Measurements from ENCODE around the gene AGPS. TPM values are rescaled to one million over a fixed set of nuclear protein-coding genes. Genes with fewer than 3 reads are reported as not detected.

Gene AGPS
- total RNA-seq, 1 experiment from 2014 or later = 107 TPM

DNA sequence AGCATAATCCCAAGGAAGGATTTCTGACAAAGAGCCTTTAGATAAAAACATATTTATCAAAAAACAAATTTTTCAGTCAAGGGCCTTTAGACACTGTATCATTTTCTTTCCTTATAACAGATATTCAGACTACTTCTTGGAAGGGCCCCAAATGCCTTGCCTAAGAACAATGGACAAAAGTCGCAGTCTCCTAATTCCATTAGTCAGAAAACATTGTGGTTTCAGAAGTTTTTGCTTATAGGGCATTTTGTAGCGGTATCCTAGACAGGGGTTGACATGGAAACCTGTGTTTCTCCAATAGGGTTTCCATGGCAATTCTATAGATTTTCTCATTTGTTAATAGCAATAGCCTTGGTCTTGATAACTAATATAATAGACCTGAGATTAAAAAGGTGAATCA is 36.7 kb upstream of the AGPS start:
- Histone ChIP-seq H2AFZ (no peak overlapping the region), H3K4me1 (replicated peaks; ENCODE audit: insufficient read depth) (no peaks in the 10 kb centered on the region), H3K9me2 (ENCODE audit: insufficient read depth) (no peaks in the 10 kb centered on the region), H3K4me2 (no peak overlapping the region), H3K9me3 (ENCODE audit: insufficient read depth, low read depth) (no peaks in the 10 kb centered on the region), H3K79me2 (ENCODE audit: low read depth) (no peaks in the 10 kb centered on the region), H3K27me3 (ENCODE audit: insufficient read depth, low read depth) (no peaks in the 10 kb centered on the region), H4K20me1 (ENCODE audit: insufficient read depth) (no peaks in the 10 kb centered on the region), H3K36me3 (ENCODE audit: low read depth) (no peaks in the 10 kb centered on the region), H3K4me3 (no peak overlapping the region), H3K27ac (no peak overlapping the region), H3F3A (ENCODE audit: insufficient read depth, low read depth) (peaks cover 12% of the 10 kb centered on the region; the same call in 1 of the 2 replicates)
- no TSS peak for BruUV-seq (replicated peaks)
- no peak for DNase-seq
- POLR2A ChIA-PET (ENCODE audit: unreplicated experiment) = interaction anchor here (0.6 kb wide), 1 partner anchor 160 kb away, joined by 3 read pairs; no protein-coding TSS in a partner anchor
- intact Hi-C loops (cut with micrococcal nuclease; ENCODE audit: unreplicated experiment) = no loop called here
- CTCF ChIA-PET = interaction anchor here (0.6 kb wide), 1 partner anchor 27 kb away, joined by 4 read pairs; no protein-coding TSS in a partner anchor
- no peak for TF ChIP-seq EZH2 (IDR thresholded peaks at IDR 0.05; ENCODE audit: low read depth)
- TF ChIP-seq, protein P1, sequence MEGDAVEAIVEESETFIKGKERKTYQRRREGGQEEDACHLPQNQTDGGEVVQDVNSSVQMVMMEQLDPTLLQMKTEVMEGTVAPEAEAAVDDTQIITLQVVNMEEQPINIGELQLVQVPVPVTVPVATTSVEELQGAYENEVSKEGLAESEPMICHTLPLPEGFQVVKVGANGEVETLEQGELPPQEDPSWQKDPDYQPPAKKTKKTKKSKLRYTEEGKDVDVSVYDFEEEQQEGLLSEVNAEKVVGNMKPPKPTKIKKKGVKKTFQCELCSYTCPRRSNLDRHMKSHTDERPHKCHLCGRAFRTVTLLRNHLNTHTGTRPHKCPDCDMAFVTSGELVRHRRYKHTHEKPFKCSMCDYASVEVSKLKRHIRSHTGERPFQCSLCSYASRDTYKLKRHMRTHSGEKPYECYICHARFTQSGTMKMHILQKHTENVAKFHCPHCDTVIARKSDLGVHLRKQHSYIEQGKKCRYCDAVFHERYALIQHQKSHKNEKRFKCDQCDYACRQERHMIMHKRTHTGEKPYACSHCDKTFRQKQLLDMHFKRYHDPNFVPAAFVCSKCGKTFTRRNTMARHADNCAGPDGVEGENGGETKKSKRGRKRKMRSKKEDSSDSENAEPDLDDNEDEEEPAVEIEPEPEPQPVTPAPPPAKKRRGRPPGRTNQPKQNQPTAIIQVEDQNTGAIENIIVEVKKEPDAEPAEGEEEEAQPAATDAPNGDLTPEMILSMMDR (conservative IDR thresholded peaks at IDR 0.05) = no peak

DNA sequence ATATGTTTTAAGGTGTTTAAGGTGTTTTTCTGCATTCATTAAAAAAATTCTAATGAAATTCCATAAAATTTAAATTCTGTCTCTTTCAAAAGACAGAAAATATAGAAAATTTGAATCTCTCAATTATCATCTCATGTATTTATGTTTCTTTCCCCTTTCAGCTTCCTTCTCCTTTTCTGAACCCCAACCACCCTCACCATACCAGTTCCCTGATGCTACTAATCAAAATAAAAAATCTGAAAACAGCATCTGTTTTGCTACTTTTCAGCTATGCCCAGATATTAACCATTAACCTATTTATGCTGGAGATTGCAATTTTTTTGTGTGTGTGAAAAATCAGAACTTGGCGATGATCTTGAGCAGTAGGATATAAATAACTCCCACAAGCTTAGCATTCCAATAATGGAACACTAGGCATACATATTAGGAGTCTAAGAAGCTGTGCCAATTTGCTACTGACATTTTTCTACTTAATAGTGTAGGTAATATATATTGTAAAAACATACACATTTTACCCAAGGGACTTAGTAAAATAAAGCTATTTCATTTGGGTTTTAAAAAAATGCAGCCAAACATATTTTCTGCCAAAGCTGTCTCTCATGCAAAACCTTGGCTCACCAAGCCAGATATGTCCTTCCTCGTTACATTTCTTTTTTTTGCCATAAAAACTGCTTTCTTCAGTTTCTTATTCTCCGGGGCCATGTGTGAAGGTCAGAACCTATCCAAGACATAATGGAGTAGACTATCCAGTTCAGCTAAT is 32.6 kb upstream of the AGPS start:
- intact Hi-C loops (cut with micrococcal nuclease; ENCODE audit: unreplicated experiment) = no loop called here

DNA sequence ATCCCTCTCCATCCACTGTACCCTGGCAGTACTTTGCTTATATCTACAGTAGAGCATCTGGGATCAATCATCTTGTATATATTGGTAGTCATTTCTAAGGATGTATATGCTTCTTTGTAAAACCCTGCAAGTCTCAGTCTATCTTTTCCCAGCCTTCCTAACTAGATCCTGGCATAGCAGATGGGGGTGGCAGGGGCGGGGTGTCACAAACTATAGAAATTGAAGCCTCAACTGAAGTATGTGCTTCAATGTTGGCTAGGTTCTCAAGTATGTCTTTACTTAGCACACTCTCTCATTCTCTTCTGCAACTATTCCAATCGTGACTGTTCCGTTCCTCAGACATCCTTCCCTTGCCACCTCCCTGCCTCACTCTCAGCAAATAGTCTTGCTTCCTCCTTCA is 30.1 kb upstream of the AGPS start:
- ChIA-PET POLR2A (ENCODE audit: unreplicated experiment) (no interaction called here), CTCF (no interaction called here)
- Histone ChIP-seq H3K4me1 (replicated peaks; ENCODE audit: insufficient read depth) (no peaks in the 10 kb centered on the region), H3K27me3 (ENCODE audit: insufficient read depth, low read depth) (no peaks in the 10 kb centered on the region), H2AFZ (no peak overlapping the region), H3K27ac (no peak overlapping the region), H3K9me3 (ENCODE audit: insufficient read depth, low read depth) (no peaks in the 10 kb centered on the region), H3F3A (ENCODE audit: insufficient read depth, low read depth) (no peaks in the 10 kb centered on the region), H3K9me2 (ENCODE audit: insufficient read depth) (0 out of 2 replicates have a peak, but pooled peaks cover 3% of the 10 kb centered on the region), H3K4me2 (no peak overlapping the region), H3K4me3 (no peak overlapping the region), H3K79me2 (ENCODE audit: low read depth) (no peaks in the 10 kb centered on the region), H3K36me3 (ENCODE audit: low read depth) (no peaks in the 10 kb centered on the region), H4K20me1 (ENCODE audit: insufficient read depth) (no peaks in the 10 kb centered on the region)
- no peak for DNase-seq
- intact Hi-C loops (cut with micrococcal nuclease; ENCODE audit: unreplicated experiment) = no loop called here
- BruUV-seq (replicated peaks) = no TSS peak
- TF ChIP-seq EZH2 (IDR thresholded peaks at IDR 0.05; ENCODE audit: low read depth) = no peak
- TF ChIP-seq, protein P1 (conservative IDR thresholded peaks at IDR 0.05) = no peak

More for the DNA sequence above, 32.6 kb upstream of the AGPS start:
- Histone ChIP-seq H3K9me2 (ENCODE audit: insufficient read depth) (0 out of 2 replicates have a peak, but pooled peaks cover 2% of the 10 kb centered on the region), H3K27me3 (ENCODE audit: insufficient read depth, low read depth) (no peaks in the 10 kb centered on the region), H3K9me3 (ENCODE audit: insufficient read depth, low read depth) (no peaks in the 10 kb centered on the region), H3K36me3 (ENCODE audit: low read depth) (no peaks in the 10 kb centered on the region), H3K4me2 (no peak overlapping the region), H3K4me1 (replicated peaks; ENCODE audit: insufficient read depth) (no peaks in the 10 kb centered on the region), H3K27ac (no peak overlapping the region), H3F3A (ENCODE audit: insufficient read depth, low read depth) (no peaks in the 10 kb centered on the region), H3K4me3 (no peak overlapping the region), H2AFZ (no peak overlapping the region), H4K20me1 (ENCODE audit: insufficient read depth) (no peaks in the 10 kb centered on the region), H3K79me2 (ENCODE audit: low read depth) (no peaks in the 10 kb centered on the region)
- TF ChIP-seq, protein P1 (conservative IDR thresholded peaks at IDR 0.05) = no peak
- no peak for TF ChIP-seq EZH2 (IDR thresholded peaks at IDR 0.05; ENCODE audit: low read depth)
- DNase-seq = no peak
- ChIA-PET CTCF (no interaction called here), POLR2A (ENCODE audit: unreplicated experiment) (interaction anchor here (0.7 kb wide), 1 partner anchor 32 kb away, joined by 7 read pairs; no protein-coding TSS in a partner anchor)
- BruUV-seq (replicated peaks) = no TSS peak

All from PC-9 (cell line).